ENCODE measurements around the gene TMEM245. TPM values are rescaled to one million over a fixed set of nuclear protein-coding genes. Genes with fewer than 3 reads are reported as not detected.

TMEM245 gene
- total and polyA plus RNA-seq, 2 donors (not counting 3 experiments of a cell fraction or from before 2014, with no cell fraction given) = 44.2 to 48.0 TPM

DNA sequence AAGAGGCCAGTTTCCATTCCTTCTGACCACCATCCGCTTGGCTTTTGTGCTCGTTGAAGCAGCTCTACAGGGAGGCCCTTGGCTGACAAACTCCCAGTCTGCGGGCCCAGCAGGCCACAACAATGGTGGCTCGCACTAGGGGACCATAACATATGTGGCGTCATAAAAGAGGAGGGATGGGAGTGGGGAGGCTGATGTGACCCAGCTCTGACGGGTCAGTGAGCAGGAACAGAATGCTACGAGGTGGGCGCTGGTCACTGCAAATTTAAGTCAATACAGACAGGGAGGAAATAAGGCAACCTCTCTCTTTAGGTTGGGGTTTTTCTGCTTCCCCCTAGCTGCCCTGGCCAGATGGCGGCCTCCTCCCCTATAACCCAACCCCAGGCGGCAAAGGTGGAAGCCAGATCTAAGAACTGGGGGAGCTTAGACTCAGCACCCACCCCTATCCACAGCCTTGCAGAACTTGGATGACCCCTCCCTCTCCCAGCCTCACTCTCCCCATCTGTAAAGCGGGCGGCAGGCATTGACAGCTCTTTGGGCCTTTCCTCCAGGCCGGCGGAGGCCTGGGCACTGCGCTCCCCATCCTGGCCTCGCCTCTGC lies 46.5 kb upstream of the TMEM245 start:
- intact Hi-C loops (cut with micrococcal nuclease) = no loop called here
- BruUV-seq (replicated peaks) = no TSS peak
- POLR2A ChIA-PET = no interaction called here
- H3K27ac ChIP-seq (ENCODE audit: insufficient read depth, low read depth, low read length) = no peak overlapping the region
- no peak overlapping the region for H2AFZ ChIP-seq (ENCODE audit: low read depth, low read length)
- no peak overlapping the region for H3K4me3 ChIP-seq (replicated peaks in 1 of 3; ENCODE audit: insufficient read depth in 1 of 3, low read depth in 1 of 3, low read length in 3 of 3)
- H3K4me1 ChIP-seq (ENCODE audit: control insufficient read depth, extremely low read depth, insufficient read depth, low read length) = no peaks in the 10 kb centered on the region
- H3K9me3 ChIP-seq (replicated peaks; ENCODE audit: control insufficient read depth, insufficient read depth, low read length) = no peaks in the 10 kb centered on the region
- CTCF ChIA-PET = interaction anchor here (0.5 to 1.7 kb wide), 3 partner anchors 14 to 319 kb away, joined by 3 to 6 read pairs (median 4); no protein-coding TSS in a partner anchor
- dilution Hi-C loops (cut with MboI; ENCODE audit: extremely low pct_ligation_motif_present, low sequenced_read_pairs) = no loop called here
- peaks cover 31 to 33% of the 10 kb centered on the region in 2 experiments for H3K27me3 ChIP-seq (ENCODE audit: control insufficient read depth in 2 of 2, insufficient read depth in 2 of 2, low read length in 2 of 2)
- no peak for FAIRE-seq
- H3K4me2 ChIP-seq (ENCODE audit: insufficient read depth, low read length) = no peak overlapping the region
- H3K9me1 ChIP-seq (replicated peaks; ENCODE audit: control insufficient read depth, extremely low read depth, insufficient read depth, low read length) = no peaks in the 10 kb centered on the region
- no peak for DNase-seq (ENCODE audit: low read depth, low spot score)
- H3K79me2 ChIP-seq (ENCODE audit: control insufficient read depth, insufficient read depth, low read length) = no peaks in the 10 kb centered on the region
- H3K9ac ChIP-seq (replicated peaks; ENCODE audit: extremely low read depth, insufficient read depth, low read length) = no peak overlapping the region
- H4K20me1 ChIP-seq (replicated peaks; ENCODE audit: control insufficient read depth, extremely low read depth, insufficient read depth, low read length) = no peaks in the 10 kb centered on the region
- no peak for TF ChIP-seq GATA2 (IDR thresholded peaks at IDR 0.05; ENCODE audit: insufficient read depth, insufficient read length, low read depth, low read length)
- peak; percentile 53 for TF ChIP-seq EZH2 (IDR thresholded peaks at IDR 0.05; ENCODE audit: borderline replicate concordance, low read depth, low read length, severe bottlenecking)
- H3K36me3 ChIP-seq (ENCODE audit: control insufficient read depth in 2 of 2, extremely low read depth in 1 of 2, insufficient read depth in 2 of 2, low read length in 2 of 2) = no peaks in the 10 kb centered on the region

- no TSS peak for BruUV-seq (replicated peaks)
- H3K4me2 ChIP-seq (ENCODE audit: insufficient read depth, low read length) = no peak overlapping the region
- POLR2A ChIA-PET = no interaction called here
- H3K36me3 ChIP-seq (ENCODE audit: control insufficient read depth in 2 of 2, extremely low read depth in 1 of 2, insufficient read depth in 2 of 2, low read length in 2 of 2) = no peaks in the 10 kb centered on the region
- DNase-seq (ENCODE audit: low read depth, low spot score) = no peak
- H2AFZ ChIP-seq (ENCODE audit: low read depth, low read length) = no peak overlapping the region
- CTCF ChIA-PET = no interaction called here
- dilution Hi-C loops (cut with MboI; ENCODE audit: extremely low pct_ligation_motif_present, low sequenced_read_pairs) = no loop called here
- H4K20me1 ChIP-seq (replicated peaks; ENCODE audit: control insufficient read depth, extremely low read depth, insufficient read depth, low read length) = no peaks in the 10 kb centered on the region
- no peak overlapping the region for H3K9ac ChIP-seq (replicated peaks; ENCODE audit: extremely low read depth, insufficient read depth, low read length)
- no peak overlapping the region for H3K4me3 ChIP-seq (replicated peaks in 1 of 3; ENCODE audit: insufficient read depth in 1 of 3, low read depth in 1 of 3, low read length in 3 of 3)
- no peaks in the 10 kb centered on the region for H3K79me2 ChIP-seq (ENCODE audit: control insufficient read depth, insufficient read depth, low read length)
- no peaks in the 10 kb centered on the region for H3K9me3 ChIP-seq (replicated peaks; ENCODE audit: control insufficient read depth, insufficient read depth, low read length)
- H3K4me1 ChIP-seq (ENCODE audit: control insufficient read depth, extremely low read depth, insufficient read depth, low read length) = no peaks in the 10 kb centered on the region
- TF ChIP-seq FOS (IDR thresholded peaks at IDR 0.05; ENCODE audit: borderline replicate concordance, insufficient read depth, low read length) (no peak), MYC (IDR thresholded peaks at IDR 0.05; ENCODE audit: low read depth, low read length) (no peak), JUN (IDR thresholded peaks at IDR 0.05; ENCODE audit: borderline replicate concordance, insufficient read depth, insufficient read length, low read depth) (no peak), POLR2A (IDR thresholded peaks at IDR 0.05; ENCODE audit: low read depth, low read length) (no peak), EZH2 (IDR thresholded peaks at IDR 0.05; ENCODE audit: borderline replicate concordance, low read depth, low read length, severe bottlenecking) (no peak), GATA2 (IDR thresholded peaks at IDR 0.05; ENCODE audit: insufficient read depth, insufficient read length, low read depth, low read length) (no peak), POLR2AphosphoS5 (IDR thresholded peaks at IDR 0.05; ENCODE audit: insufficient read depth, low read depth, low read length) (no peak)
- TF ChIP-seq, protein P1, sequence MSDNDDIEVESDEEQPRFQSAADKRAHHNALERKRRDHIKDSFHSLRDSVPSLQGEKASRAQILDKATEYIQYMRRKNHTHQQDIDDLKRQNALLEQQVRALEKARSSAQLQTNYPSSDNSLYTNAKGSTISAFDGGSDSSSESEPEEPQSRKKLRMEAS (IDR thresholded peaks at IDR 0.05; ENCODE audit: insufficient read depth, insufficient read length) = no peak
- TF ChIP-seq, protein P2, sequence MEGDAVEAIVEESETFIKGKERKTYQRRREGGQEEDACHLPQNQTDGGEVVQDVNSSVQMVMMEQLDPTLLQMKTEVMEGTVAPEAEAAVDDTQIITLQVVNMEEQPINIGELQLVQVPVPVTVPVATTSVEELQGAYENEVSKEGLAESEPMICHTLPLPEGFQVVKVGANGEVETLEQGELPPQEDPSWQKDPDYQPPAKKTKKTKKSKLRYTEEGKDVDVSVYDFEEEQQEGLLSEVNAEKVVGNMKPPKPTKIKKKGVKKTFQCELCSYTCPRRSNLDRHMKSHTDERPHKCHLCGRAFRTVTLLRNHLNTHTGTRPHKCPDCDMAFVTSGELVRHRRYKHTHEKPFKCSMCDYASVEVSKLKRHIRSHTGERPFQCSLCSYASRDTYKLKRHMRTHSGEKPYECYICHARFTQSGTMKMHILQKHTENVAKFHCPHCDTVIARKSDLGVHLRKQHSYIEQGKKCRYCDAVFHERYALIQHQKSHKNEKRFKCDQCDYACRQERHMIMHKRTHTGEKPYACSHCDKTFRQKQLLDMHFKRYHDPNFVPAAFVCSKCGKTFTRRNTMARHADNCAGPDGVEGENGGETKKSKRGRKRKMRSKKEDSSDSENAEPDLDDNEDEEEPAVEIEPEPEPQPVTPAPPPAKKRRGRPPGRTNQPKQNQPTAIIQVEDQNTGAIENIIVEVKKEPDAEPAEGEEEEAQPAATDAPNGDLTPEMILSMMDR (IDR thresholded peaks at IDR 0.05; ENCODE audit: extremely low read depth in 1 of 2, insufficient read depth in 1 of 2, low read depth in 1 of 2, low read length in 2 of 2) = no peak
- no peak for FAIRE-seq
- intact Hi-C loops (cut with micrococcal nuclease) = no loop called here
- H3K27ac ChIP-seq (ENCODE audit: insufficient read depth, low read depth, low read length) = no peak overlapping the region
- H3K9me1 ChIP-seq (replicated peaks; ENCODE audit: control insufficient read depth, extremely low read depth, insufficient read depth, low read length) = no peaks in the 10 kb centered on the region
- peaks cover 31 to 33% of the 10 kb centered on the region in 2 experiments for H3K27me3 ChIP-seq (ENCODE audit: control insufficient read depth in 2 of 2, insufficient read depth in 2 of 2, low read length in 2 of 2)
These were observed 44.3 kb upstream of the TMEM245 start for GRCh38 chr9:109164042-109164441.
